Stimulated activated effector memory CD8-positive, alpha-beta T cell treated with anti-CD3 and anti-CD28 coated beads, Interleukin-12 subunit alpha, Interleukin-12 subunit beta, amount 100 ng/mL, for 72 hours (primary cell): Measurements from ENCODE around the gene PRPSAP1.
"Not testable (repeated sequence)": the region's sequence is repeated elsewhere in the genome, so short reads cannot be mapped to it uniquely, and the experiment has no call there.

Source experiments
- ATAC-seq: fragments of 150-1000 bp; cut with Tn5 transposase; 2 replicates; pipeline ENCODE4 v1.10.0; 2021
- DNase-seq, 2 donors: peaks; one replicate each; pipeline ENCODE4 v3.0.0; 2021 to 2022; ENCODE audit warnings: low spot score in 2 of 2
- H3K27ac Mint-ChIP-seq: one replicate; pipeline ENCODE4 v1.8.0; 2022; ENCODE audit warnings: mild to moderate bottlenecking, mixed read lengths
- H3K36me3 Mint-ChIP-seq: one replicate; pipeline ENCODE4 v1.8.0; 2022; ENCODE audit warnings: mild to moderate bottlenecking, mixed read lengths
- H3K4me1 Mint-ChIP-seq: one replicate; pipeline ENCODE4 v1.8.0; 2022; ENCODE audit warnings: mixed read lengths
- H3K4me3 Mint-ChIP-seq: one replicate; pipeline ENCODE4 v1.8.0; 2022; ENCODE audit warnings: mild to moderate bottlenecking, mixed read lengths
- H3K9me3 Mint-ChIP-seq: one replicate; pipeline ENCODE4 v1.8.0; 2022; ENCODE audit warnings: mixed read lengths

PRPSAP1 gene

DNA sequence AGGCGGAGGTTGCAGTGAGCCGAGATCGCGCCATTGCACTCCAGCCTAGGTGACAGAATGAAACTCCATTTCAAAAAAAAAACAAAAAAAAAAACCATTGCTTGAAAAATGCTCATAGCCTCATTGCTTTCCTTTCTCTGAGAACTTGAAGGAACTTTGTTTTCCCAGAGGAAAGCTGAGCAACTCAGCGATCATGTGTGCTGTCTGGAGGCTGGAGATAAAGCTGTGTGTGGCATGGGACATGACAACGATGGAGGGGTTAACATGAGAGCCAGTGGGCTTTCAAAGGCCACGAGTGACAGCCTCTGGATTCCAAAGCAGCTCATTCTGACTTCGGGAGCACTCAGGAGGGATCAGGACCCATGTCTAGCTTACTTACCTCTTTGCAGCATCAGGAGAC, 24.1 kb downstream of the PRPSAP1 start:
- ATAC-seq = no peak
- no peak overlapping the region for H3K27ac Mint-ChIP-seq
- H3K9me3 Mint-ChIP-seq = no peaks in the 10 kb centered on the region
- H3K4me1 Mint-ChIP-seq = peaks cover 6% of the 10 kb centered on the region
- H3K36me3 Mint-ChIP-seq = peaks cover 71% of the 10 kb centered on the region
- DNase-seq = no peak
- no peak overlapping the region for H3K4me3 Mint-ChIP-seq

DNA sequence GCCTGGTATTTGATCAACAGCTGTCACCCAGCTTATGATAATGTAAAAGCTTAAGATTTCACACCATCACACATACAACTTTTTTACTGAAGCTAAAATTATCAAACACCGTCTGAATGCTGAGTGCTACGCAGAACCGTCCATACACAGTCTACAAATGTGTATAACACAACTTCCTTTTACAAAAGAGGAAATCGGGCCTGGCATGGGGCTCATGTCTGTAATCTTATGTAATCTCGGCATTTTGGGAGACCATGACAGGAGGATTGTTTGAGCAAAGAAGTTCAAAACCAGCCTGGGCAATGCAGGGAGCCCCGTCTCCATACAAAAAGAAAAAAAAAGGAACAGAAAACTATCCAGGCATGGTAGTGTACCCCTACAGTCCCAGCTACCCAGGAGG, 26.0 kb downstream of the PRPSAP1 start:
- Mint-ChIP-seq H3K4me3 (no peak overlapping the region), H3K27ac (no peak overlapping the region), H3K36me3 (peaks cover 81% of the 10 kb centered on the region), H3K4me1 (no peaks in the 10 kb centered on the region), H3K9me3 (no peaks in the 10 kb centered on the region)
- no peak for DNase-seq
- ATAC-seq = no peak

DNA sequence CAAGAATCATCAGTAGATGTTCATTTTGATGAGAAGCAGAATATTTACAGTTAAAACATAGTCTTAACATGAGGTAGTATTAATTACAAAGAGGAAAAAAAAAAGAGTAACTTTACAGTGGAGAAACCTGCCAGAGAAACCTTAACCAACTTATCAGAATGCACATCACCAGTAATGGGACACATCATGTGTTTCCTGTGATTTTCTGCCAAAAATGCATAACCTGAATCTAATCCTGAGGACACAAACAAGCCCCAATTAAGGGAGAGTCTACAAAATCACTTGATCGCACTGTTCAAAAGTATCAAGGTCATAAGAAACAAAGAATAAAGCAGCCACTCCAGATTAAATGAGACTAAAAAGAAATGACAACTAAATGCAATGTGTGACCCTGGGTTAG, 27.4 kb downstream of the PRPSAP1 start:
- ATAC-seq = no peak

DNA sequence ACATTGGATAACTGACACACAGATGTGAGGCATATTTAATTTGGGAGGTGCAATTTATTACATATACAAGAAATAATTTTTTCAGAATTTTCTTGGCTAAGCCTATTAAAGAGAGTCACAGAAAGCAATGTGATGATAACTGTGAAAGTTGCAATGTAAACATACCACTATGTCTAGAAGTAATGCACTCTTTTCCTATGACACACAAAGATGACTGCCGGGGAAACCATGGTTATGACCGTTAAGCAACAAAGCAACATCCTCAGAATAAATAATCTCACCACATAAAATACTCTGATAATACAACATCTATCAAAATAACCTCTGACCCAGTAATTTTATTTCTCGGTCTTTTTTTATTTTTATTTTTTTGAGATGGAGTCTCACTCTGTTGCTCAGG, 35.1 kb downstream of the PRPSAP1 start:
- no peaks in the 10 kb centered on the region for H3K9me3 Mint-ChIP-seq
- DNase-seq = no peak
- H3K4me3 Mint-ChIP-seq = no peak overlapping the region
- peaks cover 76% of the 10 kb centered on the region for H3K36me3 Mint-ChIP-seq
- no peak overlapping the region for H3K27ac Mint-ChIP-seq
- no peak for ATAC-seq
- H3K4me1 Mint-ChIP-seq = no peaks in the 10 kb centered on the region

More for the DNA sequence above, 27.4 kb downstream of the PRPSAP1 start:
- Mint-ChIP-seq H3K4me1 (no peaks in the 10 kb centered on the region), H3K9me3 (no peaks in the 10 kb centered on the region), H3K27ac (peak overlapping the region; percentile 7), H3K4me3 (no peak overlapping the region), H3K36me3 (peaks cover 95% of the 10 kb centered on the region)
- no peak for DNase-seq

DNA sequence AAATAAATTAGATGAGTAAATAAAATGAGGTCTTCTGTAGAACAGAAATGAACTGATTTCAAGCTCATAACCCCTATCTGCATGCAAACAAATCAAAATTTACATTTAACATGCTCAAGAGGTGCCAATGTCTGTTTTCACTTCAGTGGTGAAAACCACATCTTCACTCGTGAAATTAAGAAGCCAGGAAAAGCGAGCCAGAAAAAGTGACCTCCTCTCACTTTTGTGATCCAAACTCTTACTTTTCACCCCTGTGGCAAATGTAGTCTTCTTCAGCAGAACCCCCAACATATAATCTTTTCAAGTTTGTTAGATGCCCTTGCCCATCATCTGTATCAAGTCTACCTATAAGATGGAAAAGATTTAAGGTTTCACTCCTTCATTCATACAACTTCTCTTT, 36.2 kb downstream of the PRPSAP1 start:
- Mint-ChIP-seq H3K4me1 (no peaks in the 10 kb centered on the region), H3K27ac (peak overlapping the region; percentile 75), H3K9me3 (no peaks in the 10 kb centered on the region), H3K36me3 (peaks cover 76% of the 10 kb centered on the region), H3K4me3 (no peak overlapping the region)
- DNase-seq = no peak
- no peak for ATAC-seq

DNA sequence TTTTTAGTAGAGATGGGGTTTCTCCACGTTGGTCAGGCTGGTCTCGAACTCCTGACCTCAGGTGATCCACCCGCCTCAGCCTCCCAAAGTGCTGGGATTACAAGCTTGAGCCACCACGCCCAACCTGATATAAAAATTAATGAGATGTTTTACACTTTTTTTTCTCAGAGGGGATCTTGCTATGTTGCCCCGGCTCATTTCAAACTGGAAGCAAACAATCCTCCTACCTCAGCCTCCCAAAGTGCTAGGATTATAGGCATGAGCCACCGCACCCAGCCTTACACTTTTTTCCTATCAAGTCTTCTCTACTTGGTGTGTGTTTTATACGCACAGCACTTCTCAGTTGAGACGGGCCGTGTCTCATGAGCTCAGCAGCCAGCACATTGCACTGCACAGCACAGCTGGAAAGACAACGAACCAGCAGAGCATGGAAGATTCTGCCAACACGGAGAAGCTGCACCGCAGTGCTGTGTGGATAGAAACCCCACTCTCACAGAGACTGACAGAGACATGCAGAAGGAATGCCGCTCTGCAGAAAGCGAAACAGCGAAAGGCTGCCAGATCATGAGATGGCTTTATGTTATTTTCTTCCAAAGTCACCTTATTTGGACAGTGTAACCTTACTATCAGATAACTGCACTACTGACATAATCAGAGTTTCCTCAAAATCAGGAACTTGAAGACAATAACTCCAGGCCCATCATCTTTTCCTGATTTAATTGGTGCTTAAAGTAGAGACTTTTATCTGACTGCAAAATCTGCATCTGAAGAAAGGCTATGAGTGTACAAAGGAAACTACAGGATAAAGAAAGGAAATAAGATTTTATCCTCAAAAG, 39.1 kb downstream of the PRPSAP1 start:
- Mint-ChIP-seq H3K4me1 (no peaks in the 10 kb centered on the region), H3K27ac (peak overlapping the region; percentile 12), H3K9me3 (no peaks in the 10 kb centered on the region), H3K4me3 (no peak overlapping the region), H3K36me3 (peaks cover 71% of the 10 kb centered on the region)
- DNase-seq = no peak
- no peak for ATAC-seq

DNA sequence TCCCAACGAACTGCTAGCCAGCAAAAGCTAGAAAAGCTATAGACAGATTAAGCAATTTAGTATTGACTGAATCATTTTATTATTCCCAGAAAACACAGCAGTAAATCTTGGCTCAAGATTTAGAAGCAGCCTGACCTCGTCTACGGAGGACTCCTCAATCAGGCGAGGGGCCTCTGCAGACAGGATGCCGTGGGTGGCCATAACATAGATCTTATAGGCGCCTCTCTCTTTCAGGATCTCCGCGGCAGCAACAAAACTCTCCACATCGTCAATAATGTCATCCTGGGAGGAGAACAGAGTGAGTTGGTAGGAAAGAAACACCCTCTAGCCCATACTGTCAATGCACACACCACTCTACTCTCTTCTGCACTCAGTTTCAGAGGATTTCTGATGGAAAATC, 41.0 kb downstream of the PRPSAP1 start:
- DNase-seq (no peak), ATAC-seq (no peak)
- H3K4me1 Mint-ChIP-seq = no peaks in the 10 kb centered on the region
- no peaks in the 10 kb centered on the region for H3K9me3 Mint-ChIP-seq
- H3K36me3 Mint-ChIP-seq = peaks cover 56% of the 10 kb centered on the region
- H3K27ac Mint-ChIP-seq = peak overlapping the region; percentile 63
- no peak overlapping the region for H3K4me3 Mint-ChIP-seq

DNA sequence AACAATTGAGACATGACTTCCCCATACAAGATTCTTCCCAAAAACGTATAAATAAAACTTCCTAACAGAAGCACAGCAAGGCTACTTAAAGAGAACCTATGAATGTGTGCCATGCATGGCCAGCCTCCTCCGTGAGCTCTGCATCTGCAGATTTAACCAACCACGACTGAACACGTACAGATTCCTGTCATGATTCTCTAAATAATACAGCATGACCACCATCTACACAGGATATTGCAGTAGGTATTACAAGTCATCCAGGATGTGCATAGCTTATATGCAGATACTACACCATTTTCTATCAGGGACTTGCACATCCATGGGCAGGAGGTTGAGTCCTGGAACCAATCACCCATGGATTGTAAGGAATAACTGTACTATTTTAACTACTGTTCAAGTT, 44.3 kb downstream of the PRPSAP1 start:
- no peak for DNase-seq
- Mint-ChIP-seq H3K4me3 (no peak overlapping the region), H3K9me3 (no peaks in the 10 kb centered on the region), H3K27ac (no peak overlapping the region), H3K36me3 (peaks cover 38% of the 10 kb centered on the region), H3K4me1 (no peaks in the 10 kb centered on the region)
- no peak for ATAC-seq

DNA sequence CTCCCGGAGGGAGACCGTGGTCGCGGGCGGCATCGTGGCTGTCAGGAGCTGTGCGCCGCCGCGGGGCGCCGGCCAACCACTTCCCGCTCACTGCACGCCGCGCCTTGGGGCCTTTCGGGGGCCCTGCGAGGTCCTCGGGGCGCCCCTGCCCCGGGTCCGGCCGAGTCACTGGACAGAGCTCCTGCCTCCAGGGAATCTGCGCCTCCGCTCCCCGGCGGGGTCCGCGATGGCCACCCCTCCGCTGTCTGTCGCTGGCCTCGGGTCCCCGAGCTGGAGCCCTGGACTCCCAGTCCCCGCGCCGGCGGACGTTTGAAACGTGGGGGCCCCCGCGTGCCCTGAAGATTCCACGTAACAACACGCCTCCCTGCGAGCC, 45.8 kb downstream of the PRPSAP1 start, which contains the start of gene QRICH2:
QRICH2 (minus strand) TSS at position 311 of the 373 bp plus-strand sequence; CDS start at position 33, 278 bp downstream.
- DNase-seq (no peak), ATAC-seq (no peak)
- no peaks in the 10 kb centered on the region for H3K9me3 Mint-ChIP-seq
- H3K36me3 Mint-ChIP-seq = peaks cover 27% of the 10 kb centered on the region
- no peak within 1 kb of the TSS for H3K4me3 Mint-ChIP-seq
- no peaks in the 10 kb centered on the region for H3K4me1 Mint-ChIP-seq
- no peak within 1 kb of the TSS for H3K27ac Mint-ChIP-seq

DNA sequence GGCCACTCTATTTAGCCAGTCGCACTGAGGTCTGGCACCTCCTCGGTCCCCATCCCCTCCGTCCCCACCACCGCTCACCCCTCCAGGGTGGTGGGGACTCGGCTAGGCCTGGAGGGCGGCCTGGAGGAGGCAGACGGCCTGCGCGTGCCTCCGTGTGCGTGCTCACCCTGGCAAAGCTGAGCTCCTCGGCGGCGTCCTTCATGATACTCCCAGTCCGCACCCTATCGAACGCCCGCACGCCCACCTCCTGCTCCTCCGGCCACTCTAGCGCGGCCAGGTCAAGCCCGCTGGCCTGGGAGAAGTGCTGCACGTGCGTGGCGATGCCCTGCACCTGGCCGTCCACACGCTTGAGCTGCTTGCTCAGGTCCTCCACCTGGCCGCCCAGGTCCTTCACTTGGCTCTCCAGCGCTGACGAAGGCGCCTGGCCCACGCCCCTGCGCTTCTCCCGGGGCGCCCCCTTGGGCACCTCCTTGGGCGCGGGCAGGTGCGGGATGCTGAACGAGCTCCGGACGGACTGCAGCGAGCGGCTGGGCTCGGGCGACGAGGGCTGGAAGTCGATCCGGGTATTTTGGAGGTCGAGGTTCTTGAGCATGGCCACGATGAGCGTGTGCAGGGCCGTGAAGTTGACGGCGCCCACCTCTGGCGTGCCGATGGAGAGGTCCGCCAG, 46.3 kb downstream of the PRPSAP1 start:
- H3K36me3 Mint-ChIP-seq = peaks cover 22% of the 10 kb centered on the region
- H3K9me3 Mint-ChIP-seq = no peaks in the 10 kb centered on the region
- H3K27ac Mint-ChIP-seq = no peak overlapping the region
- H3K4me1 Mint-ChIP-seq = no peaks in the 10 kb centered on the region
- DNase-seq (no peak), ATAC-seq (no peak)
- no peak overlapping the region for H3K4me3 Mint-ChIP-seq

DNA sequence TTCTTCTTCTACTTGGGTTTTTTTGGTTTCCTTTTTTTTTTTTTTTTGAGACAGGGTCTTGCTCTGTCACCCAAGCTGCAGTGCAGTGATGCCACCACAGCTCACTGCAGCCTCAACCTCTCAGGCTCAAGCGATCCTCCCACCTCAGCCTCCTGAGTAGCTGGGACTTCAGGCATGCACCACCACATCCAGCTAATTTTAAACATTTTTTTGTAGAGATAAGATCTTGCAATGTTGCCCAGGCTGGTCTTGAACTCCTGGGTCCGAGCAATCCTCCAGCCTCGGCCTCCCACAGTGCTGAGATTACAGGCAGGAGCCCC, 48.6 kb downstream of the PRPSAP1 start:
- not testable (repeated sequence) for H3K27ac Mint-ChIP-seq, DNase-seq, H3K4me3 Mint-ChIP-seq

DNA sequence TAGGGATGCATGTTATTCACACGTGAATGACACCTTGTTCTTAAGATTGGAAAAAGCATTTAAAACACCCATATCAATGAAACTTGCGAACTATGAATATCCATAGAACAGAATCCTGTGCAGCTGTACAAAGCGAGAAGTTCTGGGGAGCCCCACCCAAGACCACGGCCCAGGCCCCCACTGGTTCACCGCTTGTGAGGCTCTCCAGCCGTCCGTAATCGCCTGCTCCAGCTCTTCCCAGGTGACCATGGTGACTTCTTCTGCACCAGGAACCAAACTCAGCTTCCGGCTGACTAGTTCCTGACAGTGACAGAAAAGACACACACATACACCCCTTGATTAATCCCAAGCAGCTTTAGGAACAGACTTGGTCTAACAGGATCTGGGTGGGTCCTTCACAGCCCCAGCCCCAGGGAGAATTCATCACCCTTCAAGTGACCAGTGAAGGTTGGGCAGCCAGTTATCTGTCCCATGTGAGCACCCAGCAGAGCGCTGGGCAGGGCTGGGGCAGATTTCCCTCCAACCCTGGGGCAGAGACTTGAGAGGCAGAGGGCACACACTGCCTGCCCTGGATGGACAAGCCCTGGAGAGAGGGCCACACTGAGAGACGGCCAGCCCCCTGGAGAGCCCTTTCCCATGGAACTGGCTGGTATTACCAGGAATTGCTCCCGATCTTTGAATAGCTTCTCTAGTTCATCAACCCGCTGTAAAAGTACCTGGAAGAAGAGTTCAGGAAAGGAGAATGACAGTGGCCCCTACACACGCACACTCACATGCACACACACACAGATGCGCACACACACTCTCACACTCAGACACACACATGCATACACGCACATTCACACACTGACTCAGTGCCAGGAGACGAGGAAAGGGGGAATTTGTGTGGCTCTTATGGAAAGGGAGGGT, 49.2 kb downstream of the PRPSAP1 start:
- Mint-ChIP-seq H3K9me3 (no peaks in the 10 kb centered on the region), H3K27ac (no peak overlapping the region)

More for the DNA sequence above, 48.6 kb downstream of the PRPSAP1 start:
- not testable (repeated sequence) for H3K9me3 Mint-ChIP-seq, H3K36me3 Mint-ChIP-seq, H3K4me1 Mint-ChIP-seq, ATAC-seq

DNA sequence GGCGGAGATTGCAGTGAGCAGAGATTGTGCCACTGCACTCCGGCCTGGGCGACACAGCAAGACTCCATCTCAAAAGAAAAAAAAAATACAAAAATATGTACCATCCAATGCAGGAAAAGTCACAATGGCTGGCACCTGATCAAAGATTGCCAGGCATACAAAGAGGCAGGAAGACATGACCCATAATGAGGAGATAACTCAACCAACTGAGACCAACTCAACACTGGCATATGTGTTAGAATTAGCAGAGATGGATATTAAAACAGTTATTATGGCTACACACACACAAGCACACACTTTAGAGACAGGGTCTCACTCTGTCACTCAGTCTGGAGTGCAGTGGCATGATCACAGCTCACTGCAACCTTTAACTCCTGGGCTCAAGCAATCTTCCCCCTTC, 56.3 kb downstream of the PRPSAP1 start:
- Mint-ChIP-seq H3K36me3 (no peaks in the 10 kb centered on the region), H3K9me3 (no peaks in the 10 kb centered on the region), H3K4me1 (no peaks in the 10 kb centered on the region), H3K27ac (no peak overlapping the region), H3K4me3 (no peak overlapping the region)
- ATAC-seq = no peak
- no peak for DNase-seq

More for the DNA sequence above, 49.2 kb downstream of the PRPSAP1 start:
- no peaks in the 10 kb centered on the region for H3K4me1 Mint-ChIP-seq
- DNase-seq = no peak
- no peak for ATAC-seq
- H3K4me3 Mint-ChIP-seq = no peak overlapping the region
- no peaks in the 10 kb centered on the region for H3K36me3 Mint-ChIP-seq

DNA sequence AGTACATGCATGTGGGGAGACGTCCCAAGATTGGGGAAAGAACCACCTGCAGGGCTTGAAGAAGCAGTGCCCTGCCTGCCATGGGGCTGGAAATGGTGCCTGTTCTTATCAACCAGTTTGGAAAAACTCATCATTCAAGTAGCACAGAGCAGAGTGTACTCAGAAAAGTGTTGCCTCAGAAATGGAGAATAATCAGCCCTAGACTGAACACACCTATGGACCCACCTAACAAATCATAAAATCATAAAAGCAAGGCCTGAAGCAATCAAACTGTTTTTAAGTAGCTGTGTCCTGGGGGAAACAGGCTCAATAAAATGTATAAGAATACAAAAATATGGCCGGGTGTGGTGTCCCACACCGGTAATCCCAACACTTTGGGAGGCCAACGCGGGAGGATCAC, 56.8 kb downstream of the PRPSAP1 start:
- no peak for ATAC-seq

DNA sequence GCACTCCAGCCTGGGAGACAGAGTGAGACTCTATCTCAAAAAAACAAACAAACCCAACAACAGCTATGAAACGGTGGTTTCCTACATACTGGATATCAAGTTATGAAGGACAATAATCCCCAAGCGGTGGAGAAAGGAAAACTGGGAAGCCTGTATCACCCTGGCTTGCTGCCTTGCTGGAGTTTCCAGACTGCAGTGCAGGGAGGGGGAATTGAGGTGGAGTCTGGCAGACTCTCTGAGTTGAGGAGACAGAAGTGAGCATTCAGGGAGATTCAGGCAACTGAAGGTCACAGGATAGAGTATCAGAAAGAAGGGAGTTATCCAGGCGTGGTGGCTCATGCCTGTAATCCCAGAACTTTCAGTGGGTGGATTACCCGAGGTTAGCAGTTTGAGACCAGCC, 57.5 kb downstream of the PRPSAP1 start:
- DNase-seq = no peak
- no peaks in the 10 kb centered on the region for H3K9me3 Mint-ChIP-seq
- H3K4me3 Mint-ChIP-seq = no peak overlapping the region
- H3K4me1 Mint-ChIP-seq = no peaks in the 10 kb centered on the region
- no peaks in the 10 kb centered on the region for H3K36me3 Mint-ChIP-seq
- H3K27ac Mint-ChIP-seq = no peak overlapping the region
- no peak for ATAC-seq

More for the DNA sequence above, 56.8 kb downstream of the PRPSAP1 start:
- H3K4me3 Mint-ChIP-seq = no peak overlapping the region
- no peak for DNase-seq
- no peak overlapping the region for H3K27ac Mint-ChIP-seq
- H3K4me1 Mint-ChIP-seq = no peaks in the 10 kb centered on the region
- H3K9me3 Mint-ChIP-seq = no peaks in the 10 kb centered on the region
- no peaks in the 10 kb centered on the region for H3K36me3 Mint-ChIP-seq
